Activated T-cell treated with anti-CD3 and anti-CD28 coated beads, Interleukin-2, amount 50 U/mL, for 48 hours (primary cell): ENCODE measurements around the gene STUB1.

Source experiments
- DNase-seq, 2 experiments: peaks; one replicate each; pipeline ENCODE4 v3.0.0-alpha.2; 2020

Gene STUB1

GRCh38 chr16:645852-646678 lies 34.1 kb upstream of the STUB1 start:
- no peak for DNase-seq

- DNase-seq = no peak
These were observed 33.5 kb upstream of the STUB1 start for GRCh38 chr16:646679-647172.

GRCh38 chr16:647173-647902 lies 32.9 kb upstream of the STUB1 start:
- DNase-seq = no peak

- peak; percentile 67 to 74 for DNase-seq
These were observed 32.0 kb upstream of the STUB1 start for GRCh38 chr16:648071-648780.

GRCh38 chr16:648781-649589 lies 31.2 kb upstream of the STUB1 start, which contains the start of gene WDR90:
TSS of gene WDR90 (plus strand) at chr16:649365. CDS start at chr16:649417, 52 bp downstream.
- DNase-seq = peak; percentile 94 to 96

- DNase-seq = peak; percentile 53 to 60
These were observed 30.6 kb upstream of the STUB1 start for GRCh38 chr16:649631-650030.

- no peak for DNase-seq
These were observed 28.4 kb upstream of the STUB1 start for GRCh38 chr16:651844-652243.

- DNase-seq = no peak
These were observed 27.5 kb upstream of the STUB1 start for GRCh38 chr16:652454-653305.

- DNase-seq = no peak
These were observed 26.2 kb upstream of the STUB1 start for GRCh38 chr16:654034-654433.

- no peak for DNase-seq
These were observed 22.7 kb upstream of the STUB1 start for GRCh38 chr16:657487-657886.

GRCh38 chr16:658679-659571 lies 21.3 kb upstream of the STUB1 start:
- DNase-seq = no peak

GRCh38 chr16:659618-660017 lies 20.6 kb upstream of the STUB1 start:
- no peak for DNase-seq

GRCh38 chr16:660132-660458 lies 20.1 kb upstream of the STUB1 start:
- DNase-seq = no peak

- peak; percentile 77 for DNase-seq
These were observed 19.6 kb upstream of the STUB1 start for GRCh38 chr16:660459-661183.

- no peak for DNase-seq
These were observed 18.9 kb upstream of the STUB1 start for GRCh38 chr16:661184-661821.

GRCh38 chr16:662095-662494 lies 18.1 kb upstream of the STUB1 start:
- DNase-seq = no peak

- DNase-seq = no peak
These were observed 17.6 kb upstream of the STUB1 start for GRCh38 chr16:662597-662996.

- DNase-seq = no peak
These were observed 13.6 kb upstream of the STUB1 start for GRCh38 chr16:666572-666971.

- no peak for DNase-seq
These were observed 13.0 kb upstream of the STUB1 start for GRCh38 chr16:667113-667779.
